Endodermal cell (in vitro differentiated cells): ENCODE results near the gene MAP2K6. TPM values are rescaled to one million over a fixed set of nuclear protein-coding genes. Genes with fewer than 3 reads are reported as not detected.

Experiments used
- DNase-seq: peaks from one replicate; pipeline ENCODE4 v3.0.0-alpha.2; 2017
- H3K27ac ChIP-seq: 2 replicates; pipeline ENCODE4 v1.5.1; 2013; ENCODE audit warnings: mild to moderate bottlenecking, low read depth, low read length, moderate library complexity
- H3K27me3 ChIP-seq: 2 replicates; pipeline ENCODE4 v1.6.1; 2013; ENCODE audit warnings: mild to moderate bottlenecking, low read length, moderate library complexity; ENCODE audit not compliant: insufficient read depth, control insufficient read depth, poor library complexity, severe bottlenecking
- H3K36me3 ChIP-seq: 2 replicates; pipeline ENCODE4 v1.7.0; 2013; ENCODE audit warnings: mild to moderate bottlenecking, low read length, moderate library complexity; ENCODE audit not compliant: control insufficient read depth, insufficient read depth
- H3K4me1 ChIP-seq: one replicate; pipeline ENCODE4 v1.7.0; 2013; ENCODE audit warnings: low read length; ENCODE audit not compliant: control insufficient read depth, insufficient read depth
- H3K4me3 ChIP-seq: 2 replicates; pipeline ENCODE4 v1.5.1; 2013; ENCODE audit warnings: mild to moderate bottlenecking, low read length, moderate library complexity
- H3K9ac ChIP-seq: 2 replicates; pipeline ENCODE4 v1.6.1; 2013; ENCODE audit warnings: mild to moderate bottlenecking, low read length, moderate library complexity; ENCODE audit not compliant: poor library complexity, severe bottlenecking; ENCODE audit errors: extremely low read depth
- H3K9me3 ChIP-seq: 2 replicates; pipeline ENCODE4 v1.6.1; 2013; ENCODE audit warnings: mild to moderate bottlenecking, low read length, moderate library complexity; ENCODE audit not compliant: control insufficient read depth
- H3K27ac Mint-ChIP-seq: 2 replicates; pipeline ENCODE4 v1.8.0; 2020; ENCODE audit warnings: mixed read lengths
- H3K27me3 Mint-ChIP-seq: 2 replicates; pipeline ENCODE4 v1.8.0; 2021; ENCODE audit warnings: mild to moderate bottlenecking, mixed read lengths; ENCODE audit not compliant: insufficient read depth
- H3K36me3 Mint-ChIP-seq: 2 replicates; pipeline ENCODE4 v1.8.0; 2020; ENCODE audit warnings: low read depth, mixed read lengths
- H3K4me1 Mint-ChIP-seq: 2 replicates; pipeline ENCODE4 v1.8.0; 2020; ENCODE audit warnings: mixed read lengths
- H3K4me3 Mint-ChIP-seq: 2 replicates; pipeline ENCODE4 v1.8.0; 2020; ENCODE audit warnings: mild to moderate bottlenecking, moderate library complexity, mixed read lengths
- H3K9me3 Mint-ChIP-seq: 2 replicates; pipeline ENCODE4 v1.8.0; 2020; ENCODE audit warnings: mild to moderate bottlenecking, mixed read lengths
- CTCF ChIP-seq: fragments of 200-600 bp; sonication (generic); conservative IDR thresholded peaks from 2 replicates; pipeline ENCODE4 v1.5.0; 2021; ENCODE audit warnings: antibody characterized with exemption, mild to moderate bottlenecking
- WGBS, 2 experiments: methylation state at CpG; one replicate each; pipeline versions ENCODE4 v1.1.5 to v1.1.7; 2013; ENCODE audit warnings: missing lambda C conversion rate in 2 of 2, mixed read lengths in 1 of 2; ENCODE audit not compliant: insufficient coverage in 1 of 2, insufficient read length in 1 of 2; 5-methylcytosine and 5-hydroxymethylcytosine counted together
- total RNA-seq, 2 donors: library from RNA; stranded (reverse); fragmentation: NEBNext Ultra II Directional in 1 of 2; extraction: Animal tissue kit (Norgen Biotek cat#: 25700) in 1 of 2; gene quantifications; 2 replicates in 1 of 2; 3 replicates in 1 of 2; pipeline ENCODE4 v1.2.1, GENCODE V29; 2021

The MAP2K6 gene
- total RNA-seq, 2 donors from 2014 or later, result 42.2 to 55.3 TPM

DNA sequence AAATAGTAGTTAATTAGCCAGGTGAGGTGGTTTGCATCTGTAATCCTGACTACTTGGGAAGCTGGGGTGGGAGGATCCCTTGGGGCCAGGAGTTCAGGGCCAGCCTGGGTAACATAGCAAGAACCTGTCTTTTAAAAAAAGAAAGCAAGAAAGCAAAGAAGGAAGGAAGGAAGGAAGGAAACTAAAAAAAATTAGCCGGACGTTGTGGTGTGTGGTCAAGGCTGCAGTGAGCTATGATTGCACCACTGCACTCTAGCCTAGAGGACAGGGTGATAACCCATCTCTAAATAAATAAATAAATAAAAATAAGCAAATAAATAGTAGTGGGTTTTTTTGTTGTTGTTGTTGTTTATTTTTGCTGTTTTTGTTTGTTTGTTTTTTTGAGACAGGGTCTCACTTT lies 39.3 kb upstream of the MAP2K6 start:
- H3K9me3 ChIP-seq, result no peaks in the 10 kb centered on the region
- 100% methylated on average over 2 of the region's 2 CpGs; no CpG with 5 or more reads in 1 of the 2 experiments for WGBS, 2 experiments
- Mint-ChIP-seq H3K4me1 (peaks cover 10% of the 10 kb centered on the region), H3K27me3 (no peaks in the 10 kb centered on the region), H3K36me3 (no peaks in the 10 kb centered on the region), H3K27ac (no peak overlapping the region), H3K4me3 (no peak overlapping the region), H3K9me3 (no peaks in the 10 kb centered on the region)
- TF ChIP-seq CTCF, result no peak
- no peak for DNase-seq
- H3K27ac ChIP-seq, result no peak overlapping the region
- H3K4me3 ChIP-seq, result no peak overlapping the region
- H3K9ac ChIP-seq, result no peak overlapping the region
- H3K36me3 ChIP-seq, result no peaks in the 10 kb centered on the region
- H3K4me1 ChIP-seq, result no peaks in the 10 kb centered on the region
- no peaks in the 10 kb centered on the region for H3K27me3 ChIP-seq

DNA sequence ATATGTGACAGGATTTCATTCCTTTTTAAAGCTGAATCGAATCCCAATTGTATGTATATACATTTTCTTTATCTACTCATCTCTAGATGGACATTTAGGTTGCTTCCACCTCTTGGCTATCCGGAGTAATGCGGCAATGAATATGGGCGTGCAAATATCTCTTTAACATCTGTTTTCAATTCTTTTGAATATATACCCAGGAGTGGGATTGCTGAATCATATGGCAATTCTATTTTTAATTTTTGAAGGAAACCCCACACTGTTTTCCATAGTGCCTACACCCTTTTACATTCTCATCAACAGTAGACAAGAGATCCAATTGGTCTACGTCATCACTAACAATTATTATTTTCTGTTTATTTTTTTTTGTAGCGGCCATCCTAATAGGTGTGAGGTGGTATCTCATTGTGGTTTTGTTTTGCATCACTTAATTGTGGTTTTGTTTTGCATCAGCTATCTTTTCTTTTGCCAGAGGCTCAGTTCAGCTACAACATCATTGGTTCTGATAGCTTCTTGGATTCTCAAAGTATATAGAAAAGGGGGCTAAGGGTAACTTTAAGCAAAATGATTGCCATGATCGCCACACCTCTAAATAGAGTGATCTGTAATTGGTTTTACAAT lies 25.6 kb upstream of the MAP2K6 start:
- no peak for TF ChIP-seq CTCF
- no peak overlapping the region for H3K4me3 Mint-ChIP-seq
- WGBS, 2 experiments, result 98 to 100% methylated on average over 1 to 4 of the region's 7 CpGs
- H3K4me1 Mint-ChIP-seq, result no peaks in the 10 kb centered on the region
- no peak overlapping the region for H3K4me3 ChIP-seq
- H3K9me3 ChIP-seq, result no peaks in the 10 kb centered on the region
- H3K36me3 ChIP-seq, result no peaks in the 10 kb centered on the region
- no peak overlapping the region for H3K9ac ChIP-seq
- peaks cover 3% of the 10 kb centered on the region for H3K27me3 Mint-ChIP-seq
- no peaks in the 10 kb centered on the region for H3K27me3 ChIP-seq
- no peaks in the 10 kb centered on the region for H3K36me3 Mint-ChIP-seq
- no peak overlapping the region for H3K27ac ChIP-seq
- no peak for DNase-seq
- no peak overlapping the region for H3K27ac Mint-ChIP-seq
- H3K9me3 Mint-ChIP-seq, result no peaks in the 10 kb centered on the region
- H3K4me1 ChIP-seq, result no peaks in the 10 kb centered on the region

DNA sequence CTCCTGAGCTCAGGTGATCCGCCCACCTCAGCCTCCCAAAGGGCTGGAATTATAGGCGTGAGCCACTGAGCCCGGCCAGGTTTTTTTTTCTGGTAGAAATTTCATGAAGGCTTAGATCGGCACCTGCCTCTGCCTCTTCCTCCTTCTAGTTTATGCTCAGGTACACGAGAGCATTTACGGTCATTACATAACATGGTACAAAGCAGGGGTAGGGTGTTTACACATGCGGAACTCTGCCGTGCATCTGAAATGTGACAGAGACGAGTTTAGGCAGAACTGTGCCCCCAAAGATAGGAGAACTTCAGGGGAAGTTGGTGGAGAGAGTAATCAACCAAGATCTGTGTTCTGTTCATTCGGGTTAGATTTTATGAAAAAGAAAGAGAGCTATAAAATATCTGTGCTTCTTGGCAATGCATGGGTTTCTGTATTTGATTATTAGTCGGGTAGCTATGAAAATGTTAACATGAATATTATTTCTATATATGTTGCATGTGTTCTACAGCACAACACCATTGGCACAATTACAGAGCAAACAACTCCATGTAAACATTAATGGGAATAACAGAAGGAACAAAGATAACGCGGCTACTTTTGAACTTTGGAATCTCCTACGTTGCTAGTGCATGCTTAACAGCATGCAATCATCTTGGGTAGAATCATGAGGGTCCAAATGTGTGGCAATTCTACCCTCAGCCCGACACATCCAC lies 23.5 kb upstream of the MAP2K6 start:
- Histone ChIP-seq H3K9ac (no peak overlapping the region), H3K4me3 (no peak overlapping the region), H3K27me3 (no peaks in the 10 kb centered on the region), H3K4me1 (no peaks in the 10 kb centered on the region), H3K9me3 (no peaks in the 10 kb centered on the region), H3K36me3 (no peaks in the 10 kb centered on the region), H3K27ac (no peak overlapping the region)
- no peaks in the 10 kb centered on the region for H3K4me1 Mint-ChIP-seq
- DNase-seq, result no peak
- peaks cover 3% of the 10 kb centered on the region for H3K27me3 Mint-ChIP-seq
- WGBS, 2 experiments, result 91 to 93% methylated on average over 11 to 15 of the region's 15 CpGs
- no peaks in the 10 kb centered on the region for H3K9me3 Mint-ChIP-seq
- H3K36me3 Mint-ChIP-seq, result no peaks in the 10 kb centered on the region
- H3K4me3 Mint-ChIP-seq, result no peak overlapping the region
- H3K27ac Mint-ChIP-seq, result no peak overlapping the region
- TF ChIP-seq CTCF, result no peak
